GM12873 (cell line): ENCODE data around the gene MRPL2.

Experiments used
- TF ChIP-seq, protein P1 (sequence below): IDR thresholded peaks from 2 replicates; pipeline ENCODE4 v1.5.1; 2012; ENCODE audit warnings: low read depth, mild to moderate bottlenecking, moderate library complexity, low read length, control low read depth; ENCODE audit not compliant: insufficient read depth; ENCODE audit errors: missing control alignments

MRPL2 gene

DNA sequence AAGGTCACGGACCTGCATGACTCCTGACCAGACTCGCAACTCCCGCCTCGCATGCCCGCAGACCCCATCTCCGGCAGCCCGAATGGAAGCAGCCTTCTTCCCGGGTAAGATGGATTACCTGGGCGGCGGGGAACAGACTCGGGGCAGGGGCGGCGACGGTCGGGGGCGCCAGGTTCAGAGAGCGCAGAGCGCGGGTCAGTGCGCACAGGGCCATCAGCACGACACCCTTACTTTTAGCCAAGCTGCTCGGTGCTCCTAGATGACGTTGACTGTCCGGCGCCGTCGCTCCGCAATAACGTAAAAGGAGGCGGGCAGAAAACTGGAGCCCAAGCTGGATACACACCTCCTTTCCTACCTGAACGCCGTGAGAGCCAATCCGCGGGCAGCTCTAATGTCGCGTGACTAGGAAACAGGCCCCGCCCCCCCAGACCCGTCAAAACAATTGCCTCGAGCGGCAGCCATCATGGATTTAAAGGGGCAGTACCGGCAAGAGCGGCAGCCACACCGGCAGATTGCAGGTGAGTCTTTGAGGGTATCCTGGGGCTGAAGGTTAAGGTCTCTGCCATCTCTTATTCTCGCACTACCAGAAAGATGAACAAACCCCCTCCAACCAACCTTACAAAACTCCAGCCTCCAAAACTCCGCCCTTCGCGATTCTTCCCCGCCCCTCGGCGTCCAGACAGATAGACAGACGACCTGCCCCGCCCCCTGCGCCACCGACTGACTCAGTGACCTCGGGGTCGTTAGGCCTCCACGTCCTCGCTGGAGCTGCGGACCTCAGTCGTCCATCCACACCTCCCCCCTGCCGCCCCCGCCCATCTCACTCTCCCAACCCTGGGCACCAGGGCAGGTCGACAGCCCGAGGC is at the start of gene MRPL2, which contains the start of gene KLC4:
Gene MRPL2, minus strand, starts transcription at position 267 of the 866 bp plus-strand sequence. Its CDS starts 53 bp downstream, at position 214.
Gene KLC4, plus strand, starts transcription at position 464 of the 866 bp plus-strand sequence. CDS start 1,705 bp downstream, outside the sequence.
- TF ChIP-seq, protein P1, sequence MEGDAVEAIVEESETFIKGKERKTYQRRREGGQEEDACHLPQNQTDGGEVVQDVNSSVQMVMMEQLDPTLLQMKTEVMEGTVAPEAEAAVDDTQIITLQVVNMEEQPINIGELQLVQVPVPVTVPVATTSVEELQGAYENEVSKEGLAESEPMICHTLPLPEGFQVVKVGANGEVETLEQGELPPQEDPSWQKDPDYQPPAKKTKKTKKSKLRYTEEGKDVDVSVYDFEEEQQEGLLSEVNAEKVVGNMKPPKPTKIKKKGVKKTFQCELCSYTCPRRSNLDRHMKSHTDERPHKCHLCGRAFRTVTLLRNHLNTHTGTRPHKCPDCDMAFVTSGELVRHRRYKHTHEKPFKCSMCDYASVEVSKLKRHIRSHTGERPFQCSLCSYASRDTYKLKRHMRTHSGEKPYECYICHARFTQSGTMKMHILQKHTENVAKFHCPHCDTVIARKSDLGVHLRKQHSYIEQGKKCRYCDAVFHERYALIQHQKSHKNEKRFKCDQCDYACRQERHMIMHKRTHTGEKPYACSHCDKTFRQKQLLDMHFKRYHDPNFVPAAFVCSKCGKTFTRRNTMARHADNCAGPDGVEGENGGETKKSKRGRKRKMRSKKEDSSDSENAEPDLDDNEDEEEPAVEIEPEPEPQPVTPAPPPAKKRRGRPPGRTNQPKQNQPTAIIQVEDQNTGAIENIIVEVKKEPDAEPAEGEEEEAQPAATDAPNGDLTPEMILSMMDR, result no peak

DNA sequence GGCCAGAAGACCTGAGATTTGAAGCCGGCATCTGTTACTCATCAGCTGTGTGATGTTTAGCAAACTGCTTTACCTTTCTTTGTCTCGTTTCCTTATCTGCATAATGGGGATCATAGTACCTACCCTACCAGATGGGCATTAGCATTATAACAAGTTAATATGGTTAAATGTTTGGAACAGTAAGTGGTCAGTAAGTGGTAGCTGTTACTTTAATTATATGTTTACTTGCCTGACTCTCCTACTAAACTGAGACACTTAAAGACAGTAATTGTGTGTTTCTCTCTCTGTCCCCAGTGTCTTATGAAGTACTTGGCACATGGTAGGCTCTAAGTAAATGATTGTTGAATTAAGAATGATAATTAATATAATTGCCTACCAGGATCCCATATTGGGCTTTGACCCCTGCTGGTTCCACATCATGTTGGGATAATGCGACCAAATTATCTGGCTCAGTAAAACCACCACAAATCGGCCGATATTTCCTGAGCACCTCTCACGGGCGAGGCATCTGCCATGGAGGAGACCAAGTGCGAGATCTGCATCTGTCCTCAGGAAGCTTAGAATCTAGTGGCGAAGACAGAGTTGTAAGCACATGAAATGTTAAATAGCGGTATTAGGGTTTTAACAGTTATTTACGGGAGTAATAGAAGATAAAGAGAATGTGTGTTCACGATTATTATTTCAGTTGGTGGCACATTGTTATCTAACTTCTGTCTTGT is 48.3 kb upstream of the MRPL2 start:
- TF ChIP-seq, protein P1, result no peak

GRCh38 chr6:43105538-43106222 is 46.4 kb upstream of the MRPL2 start:
- TF ChIP-seq, protein P1, result no peak

DNA sequence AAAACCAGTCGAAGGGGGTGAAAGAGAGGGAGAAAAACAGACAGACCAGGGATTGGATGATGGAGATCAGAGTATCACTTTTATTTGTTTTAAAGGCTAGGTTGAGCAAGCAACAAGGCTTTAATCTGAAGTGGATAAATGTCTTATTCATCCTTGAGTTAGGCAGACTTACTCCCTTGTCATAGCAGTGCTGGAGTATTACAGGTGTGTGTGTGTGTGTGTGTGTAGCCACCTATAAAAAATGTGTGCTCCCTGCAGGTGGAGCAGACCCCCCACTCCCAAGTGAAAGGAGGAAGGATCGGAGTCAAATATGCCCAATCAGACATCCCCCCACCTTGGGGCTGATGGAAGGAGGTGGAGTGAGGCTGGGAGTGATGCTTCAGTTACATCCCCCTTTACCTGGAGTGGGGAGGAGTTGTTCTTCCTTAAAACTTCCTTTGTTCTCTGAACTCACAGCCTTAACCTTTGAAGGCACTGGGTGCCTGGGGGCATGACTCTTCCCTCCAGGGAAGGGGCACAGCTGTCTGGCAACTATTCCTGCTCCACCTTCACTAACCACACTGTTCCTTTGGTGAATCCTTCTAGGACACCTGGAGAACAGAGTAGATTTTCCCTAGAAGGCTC is 44.1 kb upstream of the MRPL2 start:
- TF ChIP-seq, protein P1, result no peak

- TF ChIP-seq, protein P1, result no peak
These were observed 42.3 kb upstream of the MRPL2 start for GRCh38 chr6:43101497-43101896.

DNA sequence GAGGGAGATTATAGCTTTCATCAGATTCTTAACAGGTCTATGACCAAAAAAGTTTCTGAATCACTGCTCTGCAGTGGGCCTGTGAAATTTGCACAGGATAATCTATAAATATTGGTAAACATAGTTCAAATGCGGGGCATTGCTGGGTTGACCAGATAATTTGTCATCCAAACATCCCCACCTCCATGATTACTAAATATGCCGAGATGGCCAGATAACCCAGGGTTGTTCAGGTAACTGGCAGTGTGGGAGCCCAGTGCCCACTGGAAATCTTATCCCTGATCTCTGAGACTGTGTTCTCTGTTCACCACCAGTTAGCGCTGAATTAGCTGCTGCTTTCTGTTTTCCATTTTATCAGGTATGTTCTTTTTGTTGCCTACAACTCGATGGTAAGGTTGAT is 38.3 kb upstream of the MRPL2 start:
- TF ChIP-seq, protein P1, result no peak
